GM12878 (cell line): Measurements from ENCODE around the gene PHLPP1. TPM values are rescaled to one million over a fixed set of nuclear protein-coding genes. Genes with fewer than 3 reads are reported as not detected.

Experiments
- ATAC-seq: fragments of 200-7000 bp; cut with Tn5 transposase; 3 replicates; pipeline ENCODE4 v1.9.1; 2020; ENCODE audit warnings: mild to moderate bottlenecking, moderate library complexity
- BruUV-seq: library from RNA; stranded (reverse); fragments of 400-500 nt; replicated peaks from 2 replicates; lab custom pipeline; 2021; lab: Mats Ljungman, UMichigan
- CTCF ChIA-PET: fragments of 300-600 bp; sonication (Branson Sonifier 250); formaldehyde crosslinking; extraction: SDS; loops from one replicate; lab custom pipeline; 2021; ENCODE audit warnings: inconsistent platforms; lab: Yijun Ruan, JAX
- POLR2A ChIA-PET: fragments of 350-600 bp; formaldehyde crosslinking; extraction: SDS; loops from one replicate; lab custom pipeline; 2021; ENCODE audit warnings: inconsistent platforms; lab: Charles Lee
- RAD21 ChIA-PET: fragments of 300-600 bp; sonication (Branson Sonifier 250); formaldehyde crosslinking; loops from one replicate; lab custom pipeline; 2023; ENCODE audit warnings: antibody characterized with exemption; ENCODE audit not compliant: unreplicated experiment; lab: Charles Lee
- SMC1A ChIA-PET: fragments of 300-600 bp; sonication (Branson Sonifier 250); formaldehyde crosslinking; loops from one replicate; lab custom pipeline; 2023; ENCODE audit not compliant: unreplicated experiment, uncharacterized antibody; lab: Charles Lee
- DNase-seq: peaks from one replicate; pipeline ENCODE4 v3.0.0-alpha.2; 2011; ENCODE audit warnings: low read depth, low spot score
- FAIRE-seq: peaks from 3 replicates; lab custom pipeline; 2011; peaks lifted over from hg19 to GRCh38; lab: Jason Lieb, UNC
- H2AFZ ChIP-seq: 2 replicates; pipeline ENCODE4 v1.6.0; 2011; ENCODE audit warnings: low read depth, low read length, control low read depth; ENCODE audit not compliant: control insufficient read depth
- H3K27ac ChIP-seq: 2 replicates; pipeline ENCODE4 v1.5.1; 2011; ENCODE audit warnings: control low read depth; ENCODE audit not compliant: control insufficient read depth, insufficient read depth
- H3K27me3 ChIP-seq, 2 experiments: replicated peaks in 1 of 2; 2 replicates each; pipeline versions ENCODE4 v1.6.0 to v1.6.1; 2011; ENCODE audit warnings: low read length in 1 of 2; ENCODE audit not compliant: control insufficient read depth in 2 of 2, insufficient read depth in 2 of 2
- H3K36me3 ChIP-seq, 2 experiments: 2 replicates each; pipeline ENCODE4 v1.5.1; 2011; ENCODE audit warnings: low read length in 1 of 2; ENCODE audit not compliant: control insufficient read depth in 2 of 2, insufficient read depth in 2 of 2
- H3K4me1 ChIP-seq: 2 replicates; pipeline ENCODE4 v1.6.1; 2011; ENCODE audit warnings: mild to moderate bottlenecking, low read length, moderate library complexity, mixed read lengths; ENCODE audit not compliant: control insufficient read depth, insufficient read depth
- H3K4me2 ChIP-seq: 2 replicates; pipeline ENCODE4 v1.6.0; 2011; ENCODE audit warnings: control low read depth; ENCODE audit not compliant: control insufficient read depth, insufficient read depth
- H3K4me3 ChIP-seq: fragments of 200-600 bp; sonication (generic); 2 replicates; pipeline ENCODE4 v1.5.1; 2016
- H3K79me2 ChIP-seq: 2 replicates; pipeline ENCODE4 v1.6.0; 2011; ENCODE audit warnings: low read length; ENCODE audit not compliant: control insufficient read depth, insufficient read depth
- H3K9ac ChIP-seq: 2 replicates; pipeline ENCODE4 v1.8.0; 2011; ENCODE audit warnings: low read length, control low read depth, mixed read lengths; ENCODE audit not compliant: control insufficient read depth, insufficient read depth
- H3K9me3 ChIP-seq: replicated peaks from 3 replicates; pipeline ENCODE4 v1.5.1; 2011; ENCODE audit warnings: mild to moderate bottlenecking, low read length; ENCODE audit not compliant: control insufficient read depth, insufficient read depth
- H4K20me1 ChIP-seq: 2 replicates; pipeline ENCODE4 v1.6.0; 2011; ENCODE audit not compliant: control insufficient read depth, insufficient read depth
- BCL11A ChIP-seq: IDR thresholded peaks from 2 replicates; pipeline ENCODE4 v1.6.1; 2011; ENCODE audit warnings: low read depth, low read length
- BHLHE40 ChIP-seq, 2 experiments: fragments of 450-650 bp in 1 of 2; IDR thresholded peaks; 2 replicates each; pipeline ENCODE4 v1.6.1; 2011 to 2017; ENCODE audit warnings: low read depth in 2 of 2, borderline replicate concordance in 1 of 2, improper control_type of control experiment in 1 of 2, low read length in 1 of 2, mild to moderate bottlenecking in 1 of 2
- CREM ChIP-seq: IDR thresholded peaks from 2 replicates; pipeline ENCODE4 v1.6.1; 2014; ENCODE audit warnings: antibody characterized with exemption, low read depth
- EP300 ChIP-seq, 2 experiments: fragments of 150-350 bp in 1 of 2; IDR thresholded peaks; 2 replicates each; pipeline ENCODE4 v1.6.1; 2011 to 2012; ENCODE audit warnings: low read depth in 2 of 2, low read length in 2 of 2, borderline replicate concordance in 1 of 2, improper control_type of control experiment in 1 of 2, inconsistent platforms in 1 of 2; ENCODE audit not compliant: control insufficient read depth in 1 of 2
- IKZF2 ChIP-seq, 2 experiments: fragments of 450-650 bp; IDR thresholded peaks; 2 replicates each; pipeline ENCODE4 v1.6.1; 2017; ENCODE audit warnings: mild to moderate bottlenecking in 2 of 2, moderate library complexity in 2 of 2
- JUNB ChIP-seq: IDR thresholded peaks from 2 replicates; pipeline ENCODE4 v1.6.1; 2016; ENCODE audit warnings: antibody characterized with exemption, mild to moderate bottlenecking
- MEF2A ChIP-seq: IDR thresholded peaks from 2 replicates; pipeline ENCODE4 v1.6.1; 2011; ENCODE audit warnings: low read depth, mild to moderate bottlenecking, low read length, moderate library complexity; ENCODE audit not compliant: insufficient read depth
- MTA2 ChIP-seq: fragments of 450-650 bp; IDR thresholded peaks from 2 replicates; pipeline ENCODE4 v1.6.1; 2016; ENCODE audit warnings: low read depth, mild to moderate bottlenecking, moderate library complexity
- NFIC ChIP-seq: IDR thresholded peaks from 2 replicates; pipeline ENCODE4 v1.6.1; 2012; ENCODE audit warnings: low read depth, mild to moderate bottlenecking, inconsistent platforms, low read length, moderate library complexity
- RUNX3 ChIP-seq: IDR thresholded peaks from 2 replicates; pipeline ENCODE4 v1.6.1; 2012; ENCODE audit warnings: low read length, inconsistent platforms
- SPI1 ChIP-seq: IDR thresholded peaks from 2 replicates; pipeline ENCODE4 v1.6.1; 2011; ENCODE audit warnings: low read depth, mild to moderate bottlenecking, low read length, moderate library complexity, borderline replicate concordance; ENCODE audit not compliant: insufficient read depth
- TCF7 ChIP-seq: IDR thresholded peaks from 2 replicates; pipeline ENCODE4 v1.6.1; 2014; ENCODE audit warnings: antibody characterized with exemption, borderline replicate concordance
- WGBS: methylation state at CpG from one replicate; pipeline ENCODE4 v1.1.6; 2016; ENCODE audit warnings: low lambda C conversion rate; ENCODE audit not compliant: insufficient replicate concordance, insufficient coverage; ENCODE audit errors: missing lambda C conversion rate; 5-methylcytosine and 5-hydroxymethylcytosine counted together
- in situ Hi-C: fragments of 300-500 bp; cut with MboI; formaldehyde crosslinking; loops from 9 replicates; pipeline ENCODE4 v1.14.3; 2018; ENCODE audit warnings: mixed read lengths
- intact Hi-C: fragments of 100-400 bp; cut with micrococcal nuclease; formaldehyde crosslinking; loops from one replicate; pipeline ENCODE4 v1.14.2; 2022; ENCODE audit not compliant: unreplicated experiment
- polyA plus RNA-seq, 11 experiments: library from polyadenylated mRNA; depleted of rRNA in 4 of 11; unstranded in 6 of 11; stranded (reverse) in 5 of 11; fragments of >200 nt; fragmentation: Nextera tagmentation in 4 of 11; fragmentation: Illumina TruSeq in 1 of 11; extraction: Ambion mirVana in 4 of 11; extraction: Trizol in 1 of 11; gene quantifications; 1 replicate in 1 of 11; 2 replicates in 10 of 11; pipeline versions ENCODE4 v1.2.1 to v1.2.3, GENCODE V29; 2011 to 2016; ENCODE audit warnings: inconsistent platforms in 2 of 11, missing spikeins in 2 of 11, low read depth in 1 of 11
- total RNA-seq, 4 experiments: library from RNA; depleted of rRNA in 3 of 4; stranded (reverse); fragments of >200 nt in 3 of 4; fragmentation: Illumina TruSeq in 1 of 4; extraction: Trizol in 1 of 4; gene quantifications; 2 replicates each; pipeline versions ENCODE4 v1.2.1 to v1.2.3, GENCODE V29; 2013 to 2021
- TF ChIP-seq, protein P1 (sequence below): fragments of 450-650 bp; conservative IDR thresholded peaks from 2 replicates; pipeline ENCODE4 v1.6.1; 2017; ENCODE audit warnings: mild to moderate bottlenecking, moderate library complexity
- TF ChIP-seq, protein P2 (sequence below): fragments of 450-650 bp; IDR thresholded peaks from 2 replicates; pipeline ENCODE4 v1.6.1; 2018; ENCODE audit warnings: borderline replicate concordance, mild to moderate bottlenecking; ENCODE audit not compliant: partially characterized antibody

PHLPP1 gene
- total and polyA plus RNA-seq, 10 of the 15 experiments (the other 5 are each of a cell fraction or from before 2014, with no cell fraction given): 0.42 to 7.0 (median 1.9) TPM

- Histone ChIP-seq H3K36me3 (no peaks in the 10 kb centered on the region), H3K9ac (no peak overlapping the region), H3K4me1 (peaks cover 4% of the 10 kb centered on the region), H3K4me3 (no peak overlapping the region), H3K4me2 (no peak overlapping the region), H3K9me3 (no peaks in the 10 kb centered on the region), H2AFZ (no peak overlapping the region), H3K27ac (no peak overlapping the region), H3K79me2 (no peaks in the 10 kb centered on the region), H3K27me3 (no peaks in the 10 kb centered on the region), H4K20me1 (no peaks in the 10 kb centered on the region)
- WGBS: 55% methylated on average over 5 of the region's 5 CpGs
- intact Hi-C loops: no loop called here
- TF ChIP-seq EP300 (IDR thresholded peaks at IDR 0.05; ENCODE audit: borderline replicate concordance in 1 of 2, control insufficient read depth in 1 of 2, low read depth in 2 of 2, low read length in 2 of 2) (peak in 1 of 2 experiments; percentile 53; a peak in 1 of 4 replicates), CREM (no peak), NFIC (peak; percentile 48), TCF7 (peak; percentile 84), RUNX3 (peak; percentile 42), MTA2 (peak; percentile 61; the same call in 1 of the 2 replicates), JUNB (peak; percentile 52; the same call in 1 of the 2 replicates), BCL11A (peak; percentile 28; the same call in 1 of the 2 replicates), SPI1 (peak; percentile 71), BHLHE40 (IDR thresholded peaks at IDR 0.05; ENCODE audit: borderline replicate concordance in 1 of 2, low read depth in 2 of 2, low read length in 1 of 2) (peak; percentile 15 to 35; a peak in 1 of 4 replicates), MEF2A (no peak), IKZF2 (IDR thresholded peaks at IDR 0.05) (peak; percentile 32 to 39; a peak in 2 of 4 replicates)
- TF ChIP-seq, protein P1, sequence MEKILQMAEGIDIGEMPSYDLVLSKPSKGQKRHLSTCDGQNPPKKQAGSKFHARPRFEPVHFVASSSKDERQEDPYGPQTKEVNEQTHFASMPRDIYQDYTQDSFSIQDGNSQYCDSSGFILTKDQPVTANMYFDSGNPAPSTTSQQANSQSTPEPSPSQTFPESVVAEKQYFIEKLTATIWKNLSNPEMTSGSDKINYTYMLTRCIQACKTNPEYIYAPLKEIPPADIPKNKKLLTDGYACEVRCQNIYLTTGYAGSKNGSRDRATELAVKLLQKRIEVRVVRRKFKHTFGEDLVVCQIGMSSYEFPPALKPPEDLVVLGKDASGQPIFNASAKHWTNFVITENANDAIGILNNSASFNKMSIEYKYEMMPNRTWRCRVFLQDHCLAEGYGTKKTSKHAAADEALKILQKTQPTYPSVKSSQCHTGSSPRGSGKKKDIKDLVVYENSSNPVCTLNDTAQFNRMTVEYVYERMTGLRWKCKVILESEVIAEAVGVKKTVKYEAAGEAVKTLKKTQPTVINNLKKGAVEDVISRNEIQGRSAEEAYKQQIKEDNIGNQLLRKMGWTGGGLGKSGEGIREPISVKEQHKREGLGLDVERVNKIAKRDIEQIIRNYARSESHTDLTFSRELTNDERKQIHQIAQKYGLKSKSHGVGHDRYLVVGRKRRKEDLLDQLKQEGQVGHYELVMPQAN: no peak
- TF ChIP-seq, protein P2, sequence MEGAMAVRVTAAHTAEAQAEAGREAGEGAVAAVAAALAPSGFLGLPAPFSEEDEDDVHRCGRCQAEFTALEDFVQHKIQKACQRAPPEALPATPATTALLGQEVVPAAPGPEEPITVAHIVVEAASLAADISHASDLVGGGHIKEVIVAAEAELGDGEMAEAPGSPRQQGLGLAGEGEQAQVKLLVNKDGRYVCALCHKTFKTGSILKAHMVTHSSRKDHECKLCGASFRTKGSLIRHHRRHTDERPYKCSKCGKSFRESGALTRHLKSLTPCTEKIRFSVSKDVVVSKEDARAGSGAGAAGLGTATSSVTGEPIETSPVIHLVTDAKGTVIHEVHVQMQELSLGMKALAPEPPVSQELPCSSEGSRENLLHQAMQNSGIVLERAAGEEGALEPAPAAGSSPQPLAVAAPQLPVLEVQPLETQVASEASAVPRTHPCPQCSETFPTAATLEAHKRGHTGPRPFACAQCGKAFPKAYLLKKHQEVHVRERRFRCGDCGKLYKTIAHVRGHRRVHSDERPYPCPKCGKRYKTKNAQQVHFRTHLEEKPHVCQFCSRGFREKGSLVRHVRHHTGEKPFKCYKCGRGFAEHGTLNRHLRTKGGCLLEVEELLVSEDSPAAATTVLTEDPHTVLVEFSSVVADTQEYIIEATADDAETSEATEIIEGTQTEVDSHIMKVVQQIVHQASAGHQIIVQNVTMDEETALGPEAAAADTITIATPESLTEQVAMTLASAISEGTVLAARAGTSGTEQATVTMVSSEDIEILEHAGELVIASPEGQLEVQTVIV: no peak
- FAIRE-seq (no peak), DNase-seq (no peak), ATAC-seq (peak; percentile 69)
- RAD21 ChIA-PET: no interaction called here
- SMC1A ChIA-PET: interaction anchor here (1.1 to 1.6 kb wide), 3 partner anchors 33 to 206 kb away, joined by 3 to 4 read pairs (median 3); no protein-coding TSS in a partner anchor
- no TSS peak for BruUV-seq
- CTCF ChIA-PET: no interaction called here
- in situ Hi-C loops: no loop called here
- POLR2A ChIA-PET: no interaction called here
Observed at GRCh38 chr18:62925031-62925688, 209.8 kb downstream of the PHLPP1 start.
